ENCODE results near the gene CBR1. TPM values are rescaled to one million over a fixed set of nuclear protein-coding genes. Genes with fewer than 3 reads are reported as not detected.

CBR1 gene
- total and polyA plus RNA-seq, 2 of the 13 experiments (the other 11 are each of a cell fraction or from before 2014, with no cell fraction given) = 33.7 to 38.7 TPM

GRCh38 chr21:36113647-36114428 lies 44.0 kb downstream of the CBR1 start (continued):
- TF ChIP-seq JUN (CRISPR knock-in tag; IDR thresholded peaks at IDR 0.05) = no peak
- TF ChIP-seq ZBTB49 (CRISPR knock-in tag; IDR thresholded peaks at IDR 0.05; ENCODE audit: borderline replicate concordance) = no peak
- no peak for TF ChIP-seq TIGD3 (CRISPR knock-in tag; IDR thresholded peaks at IDR 0.05; ENCODE audit: borderline replicate concordance)
- TF ChIP-seq TBP (CRISPR knock-in tag; IDR thresholded peaks at IDR 0.05) = no peak
- no peak for TF ChIP-seq NFE2L1 (CRISPR knock-in tag; IDR thresholded peaks at IDR 0.05; ENCODE audit: borderline replicate concordance)
- no peak for TF ChIP-seq SNAPC4 (CRISPR knock-in tag; IDR thresholded peaks at IDR 0.05)
- no peak for TF ChIP-seq ZSCAN12 (CRISPR knock-in tag; IDR thresholded peaks at IDR 0.05)
- no peak for TF ChIP-seq GATAD2A (CRISPR knock-in tag; IDR thresholded peaks at IDR 0.05)
- no peak for TF ChIP-seq NCOR1 (IDR thresholded peaks at IDR 0.05; ENCODE audit: borderline replicate concordance, low read length)
- no peak for TF ChIP-seq ZNF496 (CRISPR knock-in tag; IDR thresholded peaks at IDR 0.05; ENCODE audit: insufficient replicate concordance)
- TF ChIP-seq ZFY (CRISPR knock-in tag; IDR thresholded peaks at IDR 0.05) = no peak
- no peak for TF ChIP-seq SIX1 (CRISPR knock-in tag; IDR thresholded peaks at IDR 0.05; ENCODE audit: borderline replicate concordance)
- TF ChIP-seq YY1 (IDR thresholded peaks at IDR 0.05; ENCODE audit: insufficient read depth, insufficient replicate concordance, low read depth, low read length) = peak; percentile 83
- no peak for TF ChIP-seq PBX2 (CRISPR knock-in tag; IDR thresholded peaks at IDR 0.05)
- TF ChIP-seq ZFP37 (CRISPR knock-in tag; IDR thresholded peaks at IDR 0.05; ENCODE audit: borderline replicate concordance) = no peak
- no peak for TF ChIP-seq HDAC6 (IDR thresholded peaks at IDR 0.05; ENCODE audit: low read depth, low read length)
- no peak for TF ChIP-seq GMEB2 (CRISPR knock-in tag; IDR thresholded peaks at IDR 0.05; ENCODE audit: low read depth)
- TF ChIP-seq RFX3 (CRISPR knock-in tag; IDR thresholded peaks at IDR 0.05) = no peak
